ENCODE data around the gene LEPROT. TPM values are rescaled to one million over a fixed set of nuclear protein-coding genes. Genes with fewer than 3 reads are reported as not detected.

The LEPROT gene
- total and polyA plus RNA-seq, 2 experiments from 2014 or later, result 22.9 to 24.9 TPM

GRCh38 chr1:65412984-65413375, 7.5 kb upstream of the LEPROT start (continued):
- TF ChIP-seq ZNF462 (CRISPR knock-in tag; IDR thresholded peaks at IDR 0.05), result no peak
- no peak for TF ChIP-seq ZNF331 (CRISPR knock-in tag; IDR thresholded peaks at IDR 0.05; ENCODE audit: low read depth)
- TF ChIP-seq ZNF114 (CRISPR knock-in tag; IDR thresholded peaks at IDR 0.05), result no peak
- no peak for TF ChIP-seq POLR2AphosphoS5 (IDR thresholded peaks at IDR 0.05; ENCODE audit: low read depth)
- TF ChIP-seq EZH2 (IDR thresholded peaks at IDR 0.05; ENCODE audit: low read depth, unreplicated experiment), result no peak
- TF ChIP-seq EZH2phosphoT487 (IDR thresholded peaks at IDR 0.05; ENCODE audit: unreplicated experiment), result no peak
- no peak for TF ChIP-seq REST (IDR thresholded peaks at IDR 0.05; ENCODE audit: unreplicated experiment)
- TF ChIP-seq JUNB (IDR thresholded peaks at IDR 0.05; ENCODE audit: unreplicated experiment), result no peak
- TF ChIP-seq ETS1 (IDR thresholded peaks at IDR 0.05), result no peak
- TF ChIP-seq NANOG (IDR thresholded peaks at IDR 0.05; ENCODE audit: borderline replicate concordance), result no peak
